Measurements from ENCODE around the gene ATAD3C.
A peak's percentile ranks its signal among the peaks of the same experiment; 100 is the strongest.
"Not testable (repeated sequence)": the region's sequence is repeated elsewhere in the genome, so short reads cannot be mapped to it uniquely, and the experiment has no call there.

Gene ATAD3C

GRCh38 chr1:1470626-1471388 is 21.3 kb downstream of the ATAD3C start:
- H3K36me3 Mint-ChIP-seq (ENCODE audit: low read depth), result no peaks in the 10 kb centered on the region
- no peak for DNase-seq
- peak overlapping the region; percentile 96 for H3K4me3 Mint-ChIP-seq
- no peaks in the 10 kb centered on the region for H3K27me3 Mint-ChIP-seq (ENCODE audit: low read depth, poor library complexity)
- no peak for TF ChIP-seq CTCF (IDR thresholded peaks at IDR 0.05)
- peaks cover 4% of the 10 kb centered on the region for H3K9me3 Mint-ChIP-seq
- H3K27ac Mint-ChIP-seq, result peak overlapping the region; percentile 66
- peaks cover 25% of the 10 kb centered on the region for H3K4me1 Mint-ChIP-seq

- Mint-ChIP-seq H3K4me3 (peak within 1 kb of the TSS; percentile 96), H3K9me3 (peaks cover 3% of the 10 kb centered on the region), H3K4me1 (peaks cover 25% of the 10 kb centered on the region), H3K27me3 (ENCODE audit: low read depth, poor library complexity) (no peaks in the 10 kb centered on the region), H3K36me3 (ENCODE audit: low read depth) (no peaks in the 10 kb centered on the region), H3K27ac (peak within 1 kb of the TSS; percentile 66)
- TF ChIP-seq CTCF (IDR thresholded peaks at IDR 0.05), result no peak
- DNase-seq, result peak; percentile 92
Observed at GRCh38 chr1:1471389-1472052, 22.0 kb downstream of the ATAD3C start, which contains the start of gene ATAD3B. Gene ATAD3B, plus strand, starts transcription at chr1:1471765. Its CDS starts 120 bp downstream, at chr1:1471885.

GRCh38 chr1:1472053-1472876 is 22.8 kb downstream of the ATAD3C start:
- Mint-ChIP-seq H3K4me1 (peaks cover 25% of the 10 kb centered on the region), H3K27ac (peak overlapping the region; percentile 51), H3K4me3 (peak overlapping the region; percentile 83)
- H3K36me3 Mint-ChIP-seq (ENCODE audit: low read depth); H3K27me3 Mint-ChIP-seq (ENCODE audit: low read depth, poor library complexity); H3K9me3 Mint-ChIP-seq: not testable (repeated sequence)
- DNase-seq, result peak; percentile 21

GRCh38 chr1:1476011-1476410 is 26.5 kb downstream of the ATAD3C start:
- Mint-ChIP-seq H3K36me3 (ENCODE audit: low read depth) (peaks cover 14% of the 10 kb centered on the region), H3K4me1 (peaks cover 11% of the 10 kb centered on the region)
- not testable (repeated sequence) for H3K27ac Mint-ChIP-seq; H3K4me3 Mint-ChIP-seq; DNase-seq; H3K9me3 Mint-ChIP-seq; H3K27me3 Mint-ChIP-seq (ENCODE audit: low read depth, poor library complexity)

- Mint-ChIP-seq H3K4me3 (no peak overlapping the region), H3K27ac (no peak overlapping the region), H3K27me3 (ENCODE audit: low read depth, poor library complexity) (no peaks in the 10 kb centered on the region), H3K4me1 (peaks cover 8% of the 10 kb centered on the region), H3K9me3 (no peaks in the 10 kb centered on the region), H3K36me3 (ENCODE audit: low read depth) (peaks cover 14% of the 10 kb centered on the region)
- no peak for DNase-seq
- TF ChIP-seq CTCF (IDR thresholded peaks at IDR 0.05), result no peak
Observed at GRCh38 chr1:1477206-1477605, 27.7 kb downstream of the ATAD3C start.

GRCh38 chr1:1479547-1480487 is 30.3 kb downstream of the ATAD3C start:
- TF ChIP-seq CTCF (IDR thresholded peaks at IDR 0.05), result no peak
- Mint-ChIP-seq H3K4me1 (no peaks in the 10 kb centered on the region), H3K27me3 (ENCODE audit: low read depth, poor library complexity) (no peaks in the 10 kb centered on the region), H3K27ac (peak overlapping the region; percentile 22), H3K4me3 (no peak overlapping the region), H3K9me3 (no peaks in the 10 kb centered on the region), H3K36me3 (ENCODE audit: low read depth) (peaks cover 21% of the 10 kb centered on the region)
- no peak for DNase-seq

- not testable (repeated sequence) for H3K27ac Mint-ChIP-seq; H3K9me3 Mint-ChIP-seq; H3K4me1 Mint-ChIP-seq; DNase-seq; H3K4me3 Mint-ChIP-seq; H3K27me3 Mint-ChIP-seq (ENCODE audit: low read depth, poor library complexity)
- H3K36me3 Mint-ChIP-seq (ENCODE audit: low read depth), result peaks cover 21% of the 10 kb centered on the region
Observed at GRCh38 chr1:1480488-1480867, 31.0 kb downstream of the ATAD3C start.

- H3K4me3 Mint-ChIP-seq; H3K9me3 Mint-ChIP-seq; H3K27ac Mint-ChIP-seq; H3K27me3 Mint-ChIP-seq (ENCODE audit: low read depth, poor library complexity); DNase-seq; H3K4me1 Mint-ChIP-seq: not testable (repeated sequence)
- H3K36me3 Mint-ChIP-seq (ENCODE audit: low read depth), result peaks cover 21% of the 10 kb centered on the region
Observed at GRCh38 chr1:1481811-1482210, 32.3 kb downstream of the ATAD3C start.
